GM12878 (cell line): ENCODE results near the gene LSR. TPM values are rescaled to one million over a fixed set of nuclear protein-coding genes. Genes with fewer than 3 reads are reported as not detected.
A peak's percentile ranks its signal among the peaks of the same experiment; 100 is the strongest.

Experiments used
- ATF2 ChIP-seq: IDR thresholded peaks from 2 replicates; pipeline ENCODE4 v1.6.1; 2012; ENCODE audit warnings: low read length, inconsistent platforms
- BACH1 ChIP-seq: fragments of 450-650 bp; IDR thresholded peaks from 2 replicates; pipeline ENCODE4 v1.6.1; 2017; ENCODE audit warnings: mild to moderate bottlenecking, borderline replicate concordance
- BHLHE40 ChIP-seq, 2 experiments: fragments of 450-650 bp in 1 of 2; IDR thresholded peaks; 2 replicates each; pipeline ENCODE4 v1.6.1; 2011 to 2017; ENCODE audit warnings: low read depth in 2 of 2, borderline replicate concordance in 1 of 2, improper control_type of control experiment in 1 of 2, low read length in 1 of 2, mild to moderate bottlenecking in 1 of 2
- EGR1 ChIP-seq, 2 experiments: IDR thresholded peaks; 1 replicate in 1 of 2; 2 replicates in 1 of 2; pipeline ENCODE4 v1.6.1; 2011 to 2012; ENCODE audit warnings: low read depth in 2 of 2, low read length in 2 of 2, borderline replicate concordance in 1 of 2, mild to moderate bottlenecking in 1 of 2, moderate library complexity in 1 of 2
- IKZF2 ChIP-seq, 2 experiments: fragments of 450-650 bp; IDR thresholded peaks; 2 replicates each; pipeline ENCODE4 v1.6.1; 2017; ENCODE audit warnings: mild to moderate bottlenecking in 2 of 2, moderate library complexity in 2 of 2
- IRF5 ChIP-seq: fragments of 450-650 bp; IDR thresholded peaks from 2 replicates; pipeline ENCODE4 v1.6.1; 2017; ENCODE audit warnings: borderline replicate concordance
- MEF2A ChIP-seq: IDR thresholded peaks from 2 replicates; pipeline ENCODE4 v1.6.1; 2011; ENCODE audit warnings: low read depth, mild to moderate bottlenecking, low read length, moderate library complexity; ENCODE audit not compliant: insufficient read depth
- MYC ChIP-seq: IDR thresholded peaks from 2 replicates; pipeline ENCODE4 v1.6.1; 2011; ENCODE audit warnings: mild to moderate bottlenecking, low read length, moderate library complexity, inconsistent platforms; ENCODE audit not compliant: insufficient read depth, insufficient replicate concordance, insufficient read length, severe bottlenecking
- NKRF ChIP-seq: fragments of 450-650 bp; conservative IDR thresholded peaks from 2 replicates; pipeline ENCODE4 v1.6.1; 2017; ENCODE audit warnings: mild to moderate bottlenecking, moderate library complexity
- PRDM15 ChIP-seq: fragments of 450-650 bp; formaldehyde crosslinking; IDR thresholded peaks from 2 replicates; pipeline ENCODE4 v1.4.0; 2020; ENCODE audit warnings: mild to moderate bottlenecking, moderate library complexity
- RELB ChIP-seq: fragments of 450-650 bp; IDR thresholded peaks from 2 replicates; pipeline ENCODE4 v1.6.1; 2017; ENCODE audit warnings: low read depth, mild to moderate bottlenecking, moderate library complexity
- SMARCA5 ChIP-seq: fragments of 450-650 bp; IDR thresholded peaks from 2 replicates; pipeline ENCODE4 v1.6.1; 2017; ENCODE audit warnings: mild to moderate bottlenecking
- SPI1 ChIP-seq: IDR thresholded peaks from 2 replicates; pipeline ENCODE4 v1.6.1; 2011; ENCODE audit warnings: low read depth, mild to moderate bottlenecking, low read length, moderate library complexity, borderline replicate concordance; ENCODE audit not compliant: insufficient read depth
- STAT3 ChIP-seq: IDR thresholded peaks from 2 replicates; pipeline ENCODE4 v1.6.1; 2011; ENCODE audit warnings: low read depth, low read length, improper control_type of control experiment
- SUZ12 ChIP-seq: fragments of 200-600 bp; sonication (generic); IDR thresholded peaks from one replicate; pipeline ENCODE4 v1.6.1; 2018; ENCODE audit warnings: antibody characterized with exemption, mild to moderate bottlenecking; ENCODE audit not compliant: unreplicated experiment
- TAF1 ChIP-seq: IDR thresholded peaks from 2 replicates; pipeline ENCODE4 v1.6.1; 2011; ENCODE audit warnings: mild to moderate bottlenecking, low read depth, low read length, borderline replicate concordance
- YBX1 ChIP-seq: fragments of 450-650 bp; IDR thresholded peaks from 2 replicates; pipeline ENCODE4 v1.6.1; 2016; ENCODE audit warnings: antibody characterized with exemption
- polyA plus RNA-seq, 11 experiments: library from polyadenylated mRNA; depleted of rRNA in 4 of 11; unstranded in 6 of 11; stranded (reverse) in 5 of 11; fragments of >200 nt; fragmentation: Nextera tagmentation in 4 of 11; fragmentation: Illumina TruSeq in 1 of 11; extraction: Ambion mirVana in 4 of 11; extraction: Trizol in 1 of 11; gene quantifications; 1 replicate in 1 of 11; 2 replicates in 10 of 11; pipeline versions ENCODE4 v1.2.1 to v1.2.3, GENCODE V29; 2011 to 2016; ENCODE audit warnings: inconsistent platforms in 2 of 11, missing spikeins in 2 of 11, low read depth in 1 of 11
- total RNA-seq, 4 experiments: library from RNA; depleted of rRNA in 3 of 4; stranded (reverse); fragments of >200 nt in 3 of 4; fragmentation: Illumina TruSeq in 1 of 4; extraction: Trizol in 1 of 4; gene quantifications; 2 replicates each; pipeline versions ENCODE4 v1.2.1 to v1.2.3, GENCODE V29; 2013 to 2021

The LSR gene
- total and polyA plus RNA-seq, 10 of the 15 experiments (the other 5 are each of a cell fraction or from before 2014, with no cell fraction given), result 0.26 to 53.9 (median 26.3) TPM

GRCh38 chr19:35213663-35214632 is 34.9 kb upstream of the LSR start (continued):
- TF ChIP-seq MYC, result no peak
- no peak for TF ChIP-seq NKRF
- TF ChIP-seq STAT3, result no peak
- peak; percentile 66 to 81 for TF ChIP-seq IKZF2 (IDR thresholded peaks at IDR 0.05)
- TF ChIP-seq MEF2A, result peak; percentile 89
- no peak for TF ChIP-seq TAF1
- TF ChIP-seq PRDM15 (CRISPR knock-in tag), result no peak
- 0 out of 2 replicates have a peak, but pooled peaks have one; percentile 3 for TF ChIP-seq SPI1
- TF ChIP-seq EGR1 (IDR thresholded peaks at IDR 0.05; ENCODE audit: borderline replicate concordance in 1 of 2, low read depth in 2 of 2, low read length in 2 of 2), result peak in 1 of 2 experiments; percentile 34; a peak in 1 of 3 replicates
- no peak for TF ChIP-seq IRF5
- no peak for TF ChIP-seq YBX1
- peak; percentile 38; the same call in 1 of the 2 replicates for TF ChIP-seq ATF2
- peak; percentile 17; the same call in 1 of the 2 replicates for TF ChIP-seq BACH1
- TF ChIP-seq SMARCA5, result peak; percentile 79
- peak; percentile 44; the same call in 1 of the 2 replicates for TF ChIP-seq RELB
- TF ChIP-seq BHLHE40 (IDR thresholded peaks at IDR 0.05; ENCODE audit: borderline replicate concordance in 1 of 2, low read depth in 2 of 2, low read length in 1 of 2), result peak; percentile 95 to 97
- TF ChIP-seq SUZ12, result no peak
